T-helper 17 cell (primary cell): ENCODE results near the gene NRBF2. TPM values are rescaled to one million over a fixed set of nuclear protein-coding genes. Genes with fewer than 3 reads are reported as not detected.

Experiments
- ATAC-seq: fragments of 150-1000 bp; cut with Tn5 transposase; 2 replicates; pipeline ENCODE4 v1.10.0; 2021; ENCODE audit warnings: mild to moderate bottlenecking, moderate library complexity
- DNase-seq, 3 donors: peaks; one replicate each; pipeline versions ENCODE4 v3.0.0 to v3.0.0-alpha.2; 2020 to 2021
- H3K9me3 ChIP-seq: one replicate; pipeline ENCODE4 v1.7.0; 2013; ENCODE audit warnings: low read length, mild to moderate bottlenecking; ENCODE audit not compliant: control insufficient read depth, poor library complexity, severe bottlenecking
- H3K27ac Mint-ChIP-seq: one replicate; pipeline ENCODE4 v1.8.0; 2022; ENCODE audit warnings: mild to moderate bottlenecking, moderate library complexity, mixed read lengths
- H3K27me3 Mint-ChIP-seq: one replicate; pipeline ENCODE4 v1.8.0; 2022; ENCODE audit warnings: mixed read lengths
- H3K36me3 Mint-ChIP-seq: one replicate; pipeline ENCODE4 v1.8.0; 2022; ENCODE audit warnings: low read depth, mixed read lengths
- H3K4me1 Mint-ChIP-seq: one replicate; pipeline ENCODE4 v1.8.0; 2022; ENCODE audit warnings: mild to moderate bottlenecking, mixed read lengths
- H3K4me3 Mint-ChIP-seq: one replicate; pipeline ENCODE4 v1.8.0; 2022; ENCODE audit warnings: mild to moderate bottlenecking, moderate library complexity, mixed read lengths
- total RNA-seq, 4 donors: library from RNA in 2 of 4; stranded (reverse) in 2 of 4; gene quantifications; one replicate each; pipeline ENCODE4 v1.2.3 and lab custom pipeline; 2022 to 2026

The NRBF2 gene
- total RNA-seq, 2 donors from 2014 or later: 22.2 to 30.7 TPM

- peaks cover 12% of the 10 kb centered on the region for H3K4me1 Mint-ChIP-seq
- DNase-seq: no peak
- no peaks in the 10 kb centered on the region for H3K27me3 Mint-ChIP-seq
- ATAC-seq: no peak
- H3K4me3 Mint-ChIP-seq: no peak overlapping the region
- no peaks in the 10 kb centered on the region for H3K9me3 ChIP-seq
- H3K27ac Mint-ChIP-seq: no peak overlapping the region
- H3K36me3 Mint-ChIP-seq: peaks cover 2% of the 10 kb centered on the region
Measured at GRCh38 chr10:63156236-63156635, 23.1 kb downstream of the NRBF2 start.

- no peaks in the 10 kb centered on the region for H3K27me3 Mint-ChIP-seq
- H3K36me3 Mint-ChIP-seq: peaks cover 2% of the 10 kb centered on the region
- peaks cover 16% of the 10 kb centered on the region for H3K4me1 Mint-ChIP-seq
- ATAC-seq (peak; percentile 71), DNase-seq (peak in 1 of 3 donors; percentile 15)
- H3K9me3 ChIP-seq: no peaks in the 10 kb centered on the region
- peak overlapping the region; percentile 24 for H3K27ac Mint-ChIP-seq
- peak overlapping the region; percentile 12 for H3K4me3 Mint-ChIP-seq
Measured at GRCh38 chr10:63157845-63158624, 24.9 kb downstream of the NRBF2 start.

GRCh38 chr10:63161592-63161991, 28.5 kb downstream of the NRBF2 start:
- H3K4me3 Mint-ChIP-seq: no peak overlapping the region
- no peaks in the 10 kb centered on the region for H3K27me3 Mint-ChIP-seq
- H3K9me3 ChIP-seq: no peaks in the 10 kb centered on the region
- no peak for ATAC-seq
- no peaks in the 10 kb centered on the region for H3K36me3 Mint-ChIP-seq
- H3K4me1 Mint-ChIP-seq: peaks cover 16% of the 10 kb centered on the region
- no peak for DNase-seq
- H3K27ac Mint-ChIP-seq: peak overlapping the region; percentile 92

- ATAC-seq: no peak
- peaks cover 10% of the 10 kb centered on the region for H3K4me1 Mint-ChIP-seq
- no peaks in the 10 kb centered on the region for H3K9me3 ChIP-seq
- H3K27ac Mint-ChIP-seq: peak overlapping the region; percentile 92
- H3K4me3 Mint-ChIP-seq: peak overlapping the region; percentile 33
- no peaks in the 10 kb centered on the region for H3K27me3 Mint-ChIP-seq
- no peak for DNase-seq
- H3K36me3 Mint-ChIP-seq: no peaks in the 10 kb centered on the region
Measured at GRCh38 chr10:63164166-63164623, 31.1 kb downstream of the NRBF2 start.

- no peaks in the 10 kb centered on the region for H3K9me3 ChIP-seq
- Mint-ChIP-seq H3K4me3 (no peak overlapping the region), H3K27ac (peak overlapping the region; percentile 92), H3K27me3 (no peaks in the 10 kb centered on the region), H3K36me3 (peaks cover 2% of the 10 kb centered on the region), H3K4me1 (peaks cover 9% of the 10 kb centered on the region)
- DNase-seq: no peak
- no peak for ATAC-seq
Measured at GRCh38 chr10:63165249-63165648, 32.1 kb downstream of the NRBF2 start.

GRCh38 chr10:63166742-63167258, 33.7 kb downstream of the NRBF2 start:
- Mint-ChIP-seq H3K27ac (no peak overlapping the region), H3K4me3 (no peak overlapping the region), H3K27me3 (no peaks in the 10 kb centered on the region), H3K4me1 (peaks cover 6% of the 10 kb centered on the region), H3K36me3 (peaks cover 2% of the 10 kb centered on the region)
- DNase-seq (no peak), ATAC-seq (peak; percentile 71)
- H3K9me3 ChIP-seq: no peaks in the 10 kb centered on the region

- ATAC-seq: no peak
- DNase-seq: no peak
- H3K27me3 Mint-ChIP-seq: no peaks in the 10 kb centered on the region
- H3K9me3 ChIP-seq: no peaks in the 10 kb centered on the region
- H3K36me3 Mint-ChIP-seq: peaks cover 7% of the 10 kb centered on the region
- H3K27ac Mint-ChIP-seq: peak overlapping the region; percentile 68
- H3K4me1 Mint-ChIP-seq: peaks cover 16% of the 10 kb centered on the region
- peak overlapping the region; percentile 28 for H3K4me3 Mint-ChIP-seq
Measured at GRCh38 chr10:63168821-63169462, 35.8 kb downstream of the NRBF2 start.

- H3K4me3 Mint-ChIP-seq: no peak overlapping the region
- ATAC-seq (no peak), DNase-seq (no peak)
- peaks cover 7% of the 10 kb centered on the region for H3K36me3 Mint-ChIP-seq
- no peaks in the 10 kb centered on the region for H3K27me3 Mint-ChIP-seq
- no peaks in the 10 kb centered on the region for H3K9me3 ChIP-seq
- H3K27ac Mint-ChIP-seq: peak overlapping the region; percentile 87
- H3K4me1 Mint-ChIP-seq: peaks cover 23% of the 10 kb centered on the region
Measured at GRCh38 chr10:63169624-63170023, 36.5 kb downstream of the NRBF2 start.

- no peaks in the 10 kb centered on the region for H3K9me3 ChIP-seq
- Mint-ChIP-seq H3K4me1 (peaks cover 23% of the 10 kb centered on the region), H3K4me3 (no peak overlapping the region), H3K27ac (peak overlapping the region; percentile 87), H3K36me3 (peaks cover 7% of the 10 kb centered on the region), H3K27me3 (no peaks in the 10 kb centered on the region)
- DNase-seq (no peak), ATAC-seq (no peak)
Measured at GRCh38 chr10:63171255-63171855, 38.2 kb downstream of the NRBF2 start.

GRCh38 chr10:63171926-63172325, 38.8 kb downstream of the NRBF2 start:
- Mint-ChIP-seq H3K4me3 (peak overlapping the region; percentile 13), H3K27me3 (no peaks in the 10 kb centered on the region), H3K36me3 (peaks cover 7% of the 10 kb centered on the region), H3K27ac (peak overlapping the region; percentile 87), H3K4me1 (peaks cover 23% of the 10 kb centered on the region)
- ATAC-seq (no peak), DNase-seq (no peak)
- H3K9me3 ChIP-seq: no peaks in the 10 kb centered on the region

GRCh38 chr10:63173468-63174232, 40.5 kb downstream of the NRBF2 start:
- Mint-ChIP-seq H3K4me3 (no peak overlapping the region), H3K27ac (peak overlapping the region; percentile 87), H3K36me3 (peaks cover 11% of the 10 kb centered on the region), H3K4me1 (peaks cover 27% of the 10 kb centered on the region), H3K27me3 (no peaks in the 10 kb centered on the region)
- no peak for DNase-seq
- H3K9me3 ChIP-seq: no peaks in the 10 kb centered on the region
- peak; percentile 60 for ATAC-seq

GRCh38 chr10:63175534-63175933, 42.4 kb downstream of the NRBF2 start:
- H3K4me3 Mint-ChIP-seq: no peak overlapping the region
- DNase-seq (no peak), ATAC-seq (no peak)
- H3K27me3 Mint-ChIP-seq: no peaks in the 10 kb centered on the region
- H3K36me3 Mint-ChIP-seq: peaks cover 8% of the 10 kb centered on the region
- peak overlapping the region; percentile 87 for H3K27ac Mint-ChIP-seq
- peaks cover 24% of the 10 kb centered on the region for H3K4me1 Mint-ChIP-seq
- no peaks in the 10 kb centered on the region for H3K9me3 ChIP-seq
